Activated naive CD8-positive, alpha-beta T cell treated with anti-CD3 and anti-CD28 coated beads for 36 hours (primary cell): Measurements from ENCODE around the gene NRXN3. TPM values are rescaled to one million over a fixed set of nuclear protein-coding genes. Genes with fewer than 3 reads are reported as not detected.

Experiments
- DNase-seq: peaks from one replicate; pipeline ENCODE4 v3.0.0; 2021
- H3K27ac Mint-ChIP-seq: one replicate; pipeline ENCODE4 v1.8.0; 2022; ENCODE audit warnings: mild to moderate bottlenecking, moderate library complexity, mixed read lengths
- H3K27me3 Mint-ChIP-seq: one replicate; pipeline ENCODE4 v1.8.0; 2022; ENCODE audit warnings: mild to moderate bottlenecking, mixed read lengths
- H3K36me3 Mint-ChIP-seq: one replicate; pipeline ENCODE4 v1.8.0; 2021; ENCODE audit warnings: mild to moderate bottlenecking, mixed read lengths
- H3K4me1 Mint-ChIP-seq: one replicate; pipeline ENCODE4 v1.8.0; 2021; ENCODE audit warnings: mixed read lengths
- H3K4me3 Mint-ChIP-seq: one replicate; pipeline ENCODE4 v1.8.0; 2022; ENCODE audit warnings: mild to moderate bottlenecking, moderate library complexity, mixed read lengths
- H3K9me3 Mint-ChIP-seq: one replicate; pipeline ENCODE4 v1.8.0; 2022; ENCODE audit warnings: mixed read lengths
- total RNA-seq, 2 experiments: library from RNA; stranded (reverse); gene quantifications; one replicate each; pipeline ENCODE4 v1.2.3, GENCODE V29; 2021

Gene NRXN3
- total RNA-seq, 2 experiments from 2014 or later: not detected

- peaks cover under 1% of the 10 kb centered on the region for H3K27me3 Mint-ChIP-seq
- no peaks in the 10 kb centered on the region for H3K9me3 Mint-ChIP-seq
- no peak for DNase-seq
- no peak overlapping the region for H3K4me3 Mint-ChIP-seq
- H3K36me3 Mint-ChIP-seq: no peaks in the 10 kb centered on the region
- H3K27ac Mint-ChIP-seq: no peak overlapping the region
- H3K4me1 Mint-ChIP-seq: no peaks in the 10 kb centered on the region
Measured at GRCh38 chr14:79342942-79343341, 1172.8 kb downstream of the NRXN3 start.

- Mint-ChIP-seq H3K27me3 (no peaks in the 10 kb centered on the region), H3K4me3 (no peak overlapping the region), H3K27ac (no peak overlapping the region), H3K4me1 (no peaks in the 10 kb centered on the region), H3K9me3 (no peaks in the 10 kb centered on the region), H3K36me3 (no peaks in the 10 kb centered on the region)
- no peak for DNase-seq
Measured at GRCh38 chr14:79351011-79351410, 1180.8 kb downstream of the NRXN3 start.

- H3K4me1 Mint-ChIP-seq: no peaks in the 10 kb centered on the region
- no peaks in the 10 kb centered on the region for H3K36me3 Mint-ChIP-seq
- no peaks in the 10 kb centered on the region for H3K9me3 Mint-ChIP-seq
- no peak for DNase-seq
- no peak overlapping the region for H3K4me3 Mint-ChIP-seq
- no peak overlapping the region for H3K27ac Mint-ChIP-seq
- H3K27me3 Mint-ChIP-seq: no peaks in the 10 kb centered on the region
Measured at GRCh38 chr14:79352076-79352630, 1182.0 kb downstream of the NRXN3 start.

GRCh38 chr14:79354336-79354735 lies 1184.2 kb downstream of the NRXN3 start:
- no peak overlapping the region for H3K27ac Mint-ChIP-seq

GRCh38 chr14:79356040-79356439 lies 1185.9 kb downstream of the NRXN3 start:
- H3K4me3 Mint-ChIP-seq: no peak overlapping the region
- H3K27ac Mint-ChIP-seq: no peak overlapping the region
- no peaks in the 10 kb centered on the region for H3K9me3 Mint-ChIP-seq
- no peak for DNase-seq
- no peaks in the 10 kb centered on the region for H3K4me1 Mint-ChIP-seq
- H3K27me3 Mint-ChIP-seq: no peaks in the 10 kb centered on the region
- no peaks in the 10 kb centered on the region for H3K36me3 Mint-ChIP-seq

More at GRCh38 chr14:79354336-79354735, 1184.2 kb downstream of the NRXN3 start:
- DNase-seq: no peak
- Mint-ChIP-seq H3K4me3 (no peak overlapping the region), H3K9me3 (no peaks in the 10 kb centered on the region), H3K36me3 (no peaks in the 10 kb centered on the region), H3K27me3 (no peaks in the 10 kb centered on the region), H3K4me1 (no peaks in the 10 kb centered on the region)

GRCh38 chr14:79357307-79357706 lies 1187.1 kb downstream of the NRXN3 start:
- Mint-ChIP-seq H3K27ac (no peak overlapping the region), H3K4me3 (no peak overlapping the region), H3K36me3 (no peaks in the 10 kb centered on the region), H3K9me3 (no peaks in the 10 kb centered on the region), H3K4me1 (no peaks in the 10 kb centered on the region), H3K27me3 (no peaks in the 10 kb centered on the region)
- no peak for DNase-seq

- H3K36me3 Mint-ChIP-seq: no peaks in the 10 kb centered on the region
- no peak for DNase-seq
- H3K4me3 Mint-ChIP-seq: no peak overlapping the region
- H3K27ac Mint-ChIP-seq: no peak overlapping the region
- no peaks in the 10 kb centered on the region for H3K4me1 Mint-ChIP-seq
- no peaks in the 10 kb centered on the region for H3K9me3 Mint-ChIP-seq
- no peaks in the 10 kb centered on the region for H3K27me3 Mint-ChIP-seq
Measured at GRCh38 chr14:79363291-79363690, 1193.1 kb downstream of the NRXN3 start.

GRCh38 chr14:79369359-79370332 lies 1199.5 kb downstream of the NRXN3 start:
- no peaks in the 10 kb centered on the region for H3K36me3 Mint-ChIP-seq
- H3K9me3 Mint-ChIP-seq: peaks cover 3% of the 10 kb centered on the region
- no peak overlapping the region for H3K27ac Mint-ChIP-seq
- DNase-seq: no peak
- peaks cover 4% of the 10 kb centered on the region for H3K27me3 Mint-ChIP-seq
- H3K4me1 Mint-ChIP-seq: no peaks in the 10 kb centered on the region
- no peak overlapping the region for H3K4me3 Mint-ChIP-seq

GRCh38 chr14:79370969-79371368 lies 1200.8 kb downstream of the NRXN3 start:
- no peaks in the 10 kb centered on the region for H3K4me1 Mint-ChIP-seq
- no peak for DNase-seq
- peaks cover 4% of the 10 kb centered on the region for H3K27me3 Mint-ChIP-seq
- H3K4me3 Mint-ChIP-seq: no peak overlapping the region
- no peaks in the 10 kb centered on the region for H3K36me3 Mint-ChIP-seq
- H3K9me3 Mint-ChIP-seq: peaks cover 3% of the 10 kb centered on the region
- no peak overlapping the region for H3K27ac Mint-ChIP-seq

- peaks cover 3% of the 10 kb centered on the region for H3K9me3 Mint-ChIP-seq
- H3K4me1 Mint-ChIP-seq: no peaks in the 10 kb centered on the region
- H3K27me3 Mint-ChIP-seq: peaks cover 4% of the 10 kb centered on the region
- no peak overlapping the region for H3K27ac Mint-ChIP-seq
- no peak for DNase-seq
- H3K4me3 Mint-ChIP-seq: no peak overlapping the region
- H3K36me3 Mint-ChIP-seq: no peaks in the 10 kb centered on the region
Measured at GRCh38 chr14:79373451-79373850, 1203.3 kb downstream of the NRXN3 start.

- no peak for DNase-seq
- H3K4me3 Mint-ChIP-seq: no peak overlapping the region
- no peak overlapping the region for H3K27ac Mint-ChIP-seq
- no peaks in the 10 kb centered on the region for H3K9me3 Mint-ChIP-seq
- peaks cover 4% of the 10 kb centered on the region for H3K27me3 Mint-ChIP-seq
- H3K36me3 Mint-ChIP-seq: no peaks in the 10 kb centered on the region
- no peaks in the 10 kb centered on the region for H3K4me1 Mint-ChIP-seq
Measured at GRCh38 chr14:79375356-79375755, 1205.2 kb downstream of the NRXN3 start.

- no peak overlapping the region for H3K27ac Mint-ChIP-seq
Measured at GRCh38 chr14:79376557-79376956, 1206.4 kb downstream of the NRXN3 start.

GRCh38 chr14:79378020-79378419 lies 1207.8 kb downstream of the NRXN3 start:
- no peaks in the 10 kb centered on the region for H3K4me1 Mint-ChIP-seq
- H3K27ac Mint-ChIP-seq: no peak overlapping the region
- DNase-seq: no peak
- no peaks in the 10 kb centered on the region for H3K9me3 Mint-ChIP-seq
- peaks cover 4% of the 10 kb centered on the region for H3K27me3 Mint-ChIP-seq
- H3K36me3 Mint-ChIP-seq: no peaks in the 10 kb centered on the region
- no peak overlapping the region for H3K4me3 Mint-ChIP-seq

More at GRCh38 chr14:79376557-79376956, 1206.4 kb downstream of the NRXN3 start:
- Mint-ChIP-seq H3K36me3 (no peaks in the 10 kb centered on the region), H3K27me3 (peaks cover 4% of the 10 kb centered on the region), H3K9me3 (no peaks in the 10 kb centered on the region), H3K4me1 (no peaks in the 10 kb centered on the region), H3K4me3 (no peak overlapping the region)
- DNase-seq: no peak

- H3K4me3 Mint-ChIP-seq: no peak overlapping the region
- no peak for DNase-seq
- H3K27ac Mint-ChIP-seq: no peak overlapping the region
- H3K27me3 Mint-ChIP-seq: no peaks in the 10 kb centered on the region
- no peaks in the 10 kb centered on the region for H3K9me3 Mint-ChIP-seq
- H3K4me1 Mint-ChIP-seq: no peaks in the 10 kb centered on the region
- H3K36me3 Mint-ChIP-seq: no peaks in the 10 kb centered on the region
Measured at GRCh38 chr14:79379266-79379665, 1209.1 kb downstream of the NRXN3 start.

GRCh38 chr14:79383031-79383430 lies 1212.9 kb downstream of the NRXN3 start:
- DNase-seq: no peak
- H3K27me3 Mint-ChIP-seq: no peaks in the 10 kb centered on the region
- H3K4me3 Mint-ChIP-seq: no peak overlapping the region

GRCh38 chr14:79383475-79383874 lies 1213.3 kb downstream of the NRXN3 start:
- H3K4me1 Mint-ChIP-seq: no peaks in the 10 kb centered on the region
- peaks cover 1% of the 10 kb centered on the region for H3K9me3 Mint-ChIP-seq
- DNase-seq: no peak
- H3K36me3 Mint-ChIP-seq: no peaks in the 10 kb centered on the region
- H3K4me3 Mint-ChIP-seq: no peak overlapping the region
- H3K27ac Mint-ChIP-seq: no peak overlapping the region
- no peaks in the 10 kb centered on the region for H3K27me3 Mint-ChIP-seq

More at GRCh38 chr14:79383031-79383430, 1212.9 kb downstream of the NRXN3 start:
- peaks cover under 1% of the 10 kb centered on the region for H3K9me3 Mint-ChIP-seq
- no peaks in the 10 kb centered on the region for H3K4me1 Mint-ChIP-seq
- H3K27ac Mint-ChIP-seq: no peak overlapping the region
- H3K36me3 Mint-ChIP-seq: no peaks in the 10 kb centered on the region
